Left ventricle myocardium inferior (tissue), 1 donor: ENCODE measurements around the gene OLFML2A. TPM values are rescaled to one million over a fixed set of nuclear protein-coding genes. Genes with fewer than 3 reads are reported as not detected.

ENCODE experiments used
- DNase-seq: peaks from one replicate; pipeline ENCODE4 v3.0.0-alpha.2; 2020
- H3K27ac ChIP-seq: fragments of 200-600 bp; replicated peaks from 2 replicates; pipeline ENCODE4 v1.8.0; 2021
- H3K27me3 ChIP-seq: fragments of 200-600 bp; 2 replicates; pipeline ENCODE4 v1.8.0; 2021; ENCODE audit warnings: low read depth
- H3K36me3 ChIP-seq: fragments of 200-600 bp; 2 replicates; pipeline ENCODE4 v1.8.0; 2021
- H3K4me1 ChIP-seq: fragments of 200-600 bp; 2 replicates; pipeline ENCODE4 v1.8.0; 2021
- H3K4me3 ChIP-seq: fragments of 200-600 bp; 2 replicates; pipeline ENCODE4 v1.8.0; 2021; ENCODE audit warnings: mild to moderate bottlenecking, moderate library complexity
- H3K9me3 ChIP-seq: fragments of 200-600 bp; replicated peaks from 2 replicates; pipeline ENCODE4 v1.8.0; 2021
- intact Hi-C: fragments of 100-400 bp; cut with micrococcal nuclease; formaldehyde crosslinking; loops from one replicate; pipeline ENCODE4 v1.11.0; 2022
- total RNA-seq: library from RNA; stranded (reverse); fragmentation: NEBNext Ultra II Directional; extraction: Animal tissue kit (Norgen Biotek cat#: 25700); gene quantifications from one replicate; pipeline ENCODE4 v1.2.1, GENCODE V29; 2021
- TF ChIP-seq, protein P1 (sequence below): fragments of 200-600 bp; IDR thresholded peaks from 2 replicates; pipeline ENCODE4 v1.8.0; 2021; ENCODE audit warnings: antibody characterized with exemption, mild to moderate bottlenecking, borderline replicate concordance
- donor health status: DM: no; HTN: yes; CAD: no; lungs with severe emphysema.

The OLFML2A gene
- total RNA-seq, 1 donor from 2014 or later = 41.1 TPM

DNA sequence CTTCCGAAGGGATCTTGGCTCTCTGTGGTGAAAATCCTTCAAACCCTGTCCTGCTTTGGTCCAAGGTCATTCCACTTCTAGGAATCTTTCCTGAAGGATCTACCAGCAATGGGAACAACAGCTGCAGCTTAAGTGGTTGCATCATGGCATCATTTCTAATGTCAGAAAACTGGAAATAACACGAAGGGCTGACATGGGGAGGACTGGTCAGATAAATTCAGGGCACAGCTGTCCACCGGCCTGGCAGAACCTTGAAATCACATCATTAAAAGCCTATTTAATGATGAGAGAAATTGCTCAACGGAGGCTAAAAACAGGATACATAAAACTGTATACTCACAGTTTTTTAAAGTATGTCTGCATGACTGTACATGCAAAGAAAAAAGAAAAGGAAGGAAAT lies 28.3 kb downstream of the OLFML2A start:
- Histone ChIP-seq H3K36me3 (peaks cover 4% of the 10 kb centered on the region), H3K4me1 (peaks cover 26% of the 10 kb centered on the region), H3K27me3 (no peaks in the 10 kb centered on the region), H3K4me3 (no peak overlapping the region), H3K27ac (no peak overlapping the region), H3K9me3 (no peaks in the 10 kb centered on the region)
- TF ChIP-seq, protein P1, sequence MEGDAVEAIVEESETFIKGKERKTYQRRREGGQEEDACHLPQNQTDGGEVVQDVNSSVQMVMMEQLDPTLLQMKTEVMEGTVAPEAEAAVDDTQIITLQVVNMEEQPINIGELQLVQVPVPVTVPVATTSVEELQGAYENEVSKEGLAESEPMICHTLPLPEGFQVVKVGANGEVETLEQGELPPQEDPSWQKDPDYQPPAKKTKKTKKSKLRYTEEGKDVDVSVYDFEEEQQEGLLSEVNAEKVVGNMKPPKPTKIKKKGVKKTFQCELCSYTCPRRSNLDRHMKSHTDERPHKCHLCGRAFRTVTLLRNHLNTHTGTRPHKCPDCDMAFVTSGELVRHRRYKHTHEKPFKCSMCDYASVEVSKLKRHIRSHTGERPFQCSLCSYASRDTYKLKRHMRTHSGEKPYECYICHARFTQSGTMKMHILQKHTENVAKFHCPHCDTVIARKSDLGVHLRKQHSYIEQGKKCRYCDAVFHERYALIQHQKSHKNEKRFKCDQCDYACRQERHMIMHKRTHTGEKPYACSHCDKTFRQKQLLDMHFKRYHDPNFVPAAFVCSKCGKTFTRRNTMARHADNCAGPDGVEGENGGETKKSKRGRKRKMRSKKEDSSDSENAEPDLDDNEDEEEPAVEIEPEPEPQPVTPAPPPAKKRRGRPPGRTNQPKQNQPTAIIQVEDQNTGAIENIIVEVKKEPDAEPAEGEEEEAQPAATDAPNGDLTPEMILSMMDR = no peak
- DNase-seq = no peak
- intact Hi-C loops = no loop called here

DNA sequence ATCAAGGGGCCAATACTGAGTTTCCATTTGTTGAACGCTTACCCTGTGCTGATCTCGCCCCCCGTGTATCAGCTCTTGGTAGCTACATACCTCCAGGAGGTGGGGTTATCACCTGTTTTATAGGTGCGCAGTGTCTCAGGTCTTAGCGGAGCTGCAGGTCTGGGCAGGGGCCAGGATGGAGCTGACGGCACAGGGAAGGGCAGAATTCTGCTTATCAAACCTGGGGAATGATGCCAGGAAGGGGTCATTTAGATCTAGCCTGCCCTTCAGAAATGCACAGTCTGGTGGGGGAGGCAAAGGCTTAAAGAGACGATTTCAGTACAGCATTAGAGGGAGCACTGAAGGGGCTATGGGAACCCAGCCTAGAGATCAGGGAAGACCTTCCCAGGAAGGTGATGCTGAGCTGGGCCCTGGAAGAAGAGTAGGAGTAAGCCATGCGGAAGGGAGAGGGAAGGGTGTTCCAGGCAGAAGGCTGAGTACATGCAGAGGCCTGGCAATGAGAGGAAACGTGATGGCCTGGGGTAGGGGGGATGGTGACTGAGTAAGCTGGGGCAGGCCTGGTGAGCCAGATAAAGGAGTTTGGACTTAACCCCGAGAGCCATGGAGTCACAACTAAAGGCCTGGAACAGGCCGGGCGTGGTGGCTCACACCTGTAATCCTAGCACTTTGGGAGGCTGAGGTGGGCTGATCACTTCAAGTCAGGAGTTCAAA lies 31.5 kb downstream of the OLFML2A start:
- H3K36me3 ChIP-seq = peaks cover 7% of the 10 kb centered on the region
- intact Hi-C loops = no loop called here
- TF ChIP-seq, protein P1 = no peak
- no peaks in the 10 kb centered on the region for H3K9me3 ChIP-seq
- DNase-seq = no peak
- H3K27ac ChIP-seq = no peak overlapping the region
- no peaks in the 10 kb centered on the region for H3K27me3 ChIP-seq
- no peak overlapping the region for H3K4me3 ChIP-seq
- H3K4me1 ChIP-seq = peaks cover 6% of the 10 kb centered on the region

DNA sequence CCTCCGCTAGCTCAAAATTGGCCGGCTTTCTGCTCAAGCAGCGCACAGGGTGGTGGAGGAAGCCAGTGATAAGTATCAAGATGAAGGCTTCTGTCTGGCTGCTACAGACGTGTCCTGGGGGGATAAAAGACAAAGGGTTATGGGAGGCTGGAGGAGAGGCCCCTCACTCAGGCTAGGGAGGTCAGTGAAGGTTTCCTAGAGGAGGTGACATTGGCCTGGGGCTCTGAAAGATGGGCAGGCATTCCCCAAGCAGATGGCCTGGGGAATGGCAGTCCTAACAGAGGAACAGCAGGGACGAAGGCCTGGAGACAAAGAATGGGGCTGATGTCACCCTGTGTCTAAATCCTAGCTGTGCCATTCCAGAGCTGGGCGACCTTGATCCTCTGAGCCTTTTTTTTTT lies 32.3 kb downstream of the OLFML2A start:
- no peaks in the 10 kb centered on the region for H3K9me3 ChIP-seq
- DNase-seq = no peak
- intact Hi-C loops = no loop called here
- H3K4me3 ChIP-seq = no peak overlapping the region
- H3K27ac ChIP-seq = no peak overlapping the region
- peaks cover 6% of the 10 kb centered on the region for H3K4me1 ChIP-seq
- TF ChIP-seq, protein P1 = no peak
- H3K27me3 ChIP-seq = no peaks in the 10 kb centered on the region
- H3K36me3 ChIP-seq = peaks cover 7% of the 10 kb centered on the region

DNA sequence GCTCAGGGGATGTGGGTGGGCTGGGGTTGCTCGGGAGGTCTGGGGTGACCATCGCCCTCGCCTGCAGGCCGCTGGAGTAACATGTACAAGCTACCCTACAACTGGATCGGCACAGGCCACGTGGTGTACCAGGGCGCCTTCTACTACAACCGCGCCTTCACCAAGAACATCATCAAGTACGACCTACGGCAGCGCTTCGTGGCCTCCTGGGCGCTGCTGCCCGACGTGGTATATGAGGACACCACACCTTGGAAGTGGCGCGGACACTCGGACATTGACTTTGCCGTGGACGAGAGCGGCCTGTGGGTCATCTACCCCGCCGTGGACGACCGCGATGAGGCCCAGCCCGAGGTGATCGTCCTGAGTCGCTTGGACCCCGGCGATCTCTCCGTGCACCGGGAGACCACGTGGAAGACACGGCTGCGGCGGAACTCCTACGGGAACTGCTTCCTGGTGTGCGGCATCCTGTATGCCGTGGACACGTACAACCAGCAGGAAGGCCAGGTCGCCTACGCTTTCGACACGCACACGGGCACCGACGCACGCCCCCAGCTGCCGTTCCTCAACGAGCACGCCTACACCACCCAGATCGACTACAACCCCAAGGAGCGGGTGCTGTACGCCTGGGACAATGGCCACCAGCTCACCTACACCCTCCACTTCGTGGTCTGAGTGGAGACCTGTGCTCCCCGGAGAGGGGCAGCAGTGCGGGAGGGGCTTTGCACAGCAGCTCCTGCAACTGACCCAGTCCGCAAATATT lies 33.0 kb downstream of the OLFML2A start:
- TF ChIP-seq, protein P1 = no peak
- DNase-seq = no peak
- peaks cover 6% of the 10 kb centered on the region for H3K4me1 ChIP-seq
- H3K27ac ChIP-seq = peak overlapping the region; percentile 63
- H3K27me3 ChIP-seq = no peaks in the 10 kb centered on the region
- peaks cover 7% of the 10 kb centered on the region for H3K36me3 ChIP-seq
- H3K4me3 ChIP-seq = no peak overlapping the region
- intact Hi-C loops = no loop called here
- no peaks in the 10 kb centered on the region for H3K9me3 ChIP-seq

DNA sequence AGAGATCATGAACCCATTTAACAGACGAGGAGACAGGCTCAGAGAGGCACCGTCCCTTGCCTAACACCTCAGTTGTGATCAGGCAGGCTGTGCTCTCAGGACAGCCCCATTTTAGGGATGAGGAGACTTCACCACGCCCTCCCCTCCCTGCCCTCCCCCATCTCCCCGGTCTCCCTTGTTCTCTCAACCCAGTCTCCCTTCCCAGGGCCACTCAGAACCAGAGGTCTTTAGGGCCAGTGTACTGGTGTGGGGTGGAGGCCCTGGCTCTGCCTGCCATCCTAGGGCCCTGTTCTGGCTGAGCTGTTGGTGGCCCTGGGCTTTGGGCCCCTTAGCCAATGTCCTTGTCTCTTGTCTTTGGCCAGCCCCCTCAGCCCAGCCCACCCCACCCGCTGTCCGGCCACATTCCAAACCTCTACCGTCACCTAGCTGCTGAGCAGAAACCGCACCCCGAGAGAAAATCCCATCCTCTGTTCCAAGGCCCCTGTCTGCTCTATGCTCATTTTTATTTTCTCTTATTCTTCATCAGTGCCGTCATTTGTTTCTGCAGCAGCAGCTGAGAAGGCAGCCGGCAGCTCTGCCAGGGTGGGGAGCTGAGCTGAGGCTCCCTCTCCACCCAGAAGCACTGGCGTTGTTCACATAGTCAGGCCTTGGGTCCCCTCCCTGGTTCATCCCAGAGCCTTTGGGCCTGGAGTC lies 33.9 kb downstream of the OLFML2A start:
- Histone ChIP-seq H3K36me3 (peaks cover 7% of the 10 kb centered on the region), H3K4me1 (peaks cover 6% of the 10 kb centered on the region), H3K27me3 (no peaks in the 10 kb centered on the region), H3K4me3 (no peak overlapping the region), H3K27ac (peak overlapping the region; percentile 63), H3K9me3 (no peaks in the 10 kb centered on the region)
- TF ChIP-seq, protein P1 = no peak
- no peak for DNase-seq
- intact Hi-C loops = no loop called here
